Measurements from ENCODE around the gene SRI. TPM values are rescaled to one million over a fixed set of nuclear protein-coding genes. Genes with fewer than 3 reads are reported as not detected.

Gene SRI
- total RNA-seq, 1 experiment from 2014 or later, result 94.8 TPM

- DNase-seq (ENCODE audit: low read depth), result peak; percentile 15
Observed at GRCh38 chr7:88224601-88225275, 4.9 kb upstream of the SRI start.

DNA sequence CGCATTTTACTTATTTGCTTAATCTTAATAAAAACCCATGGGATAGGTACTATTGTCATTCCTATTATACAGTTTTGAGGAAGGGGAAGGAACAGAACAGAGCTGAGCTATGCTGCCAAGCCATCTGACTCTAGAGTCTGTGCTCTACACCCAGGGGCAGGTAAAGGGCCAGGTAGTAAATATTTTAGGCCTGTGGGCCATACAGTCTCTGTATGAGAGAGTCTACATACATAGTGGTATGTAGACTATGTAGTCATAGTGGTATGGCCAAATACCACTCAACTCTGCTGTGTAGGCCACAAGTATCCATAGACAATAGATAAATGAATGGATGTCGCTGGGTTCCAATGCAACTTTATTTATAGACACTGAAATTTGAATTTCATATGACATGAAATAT, 3.4 kb upstream of the SRI start:
- no peak for DNase-seq (ENCODE audit: low read depth)

GRCh38 chr7:88218836-88219605, 817 bp downstream of the SRI start:
- peak; percentile 57 for DNase-seq (ENCODE audit: low read depth)

DNA sequence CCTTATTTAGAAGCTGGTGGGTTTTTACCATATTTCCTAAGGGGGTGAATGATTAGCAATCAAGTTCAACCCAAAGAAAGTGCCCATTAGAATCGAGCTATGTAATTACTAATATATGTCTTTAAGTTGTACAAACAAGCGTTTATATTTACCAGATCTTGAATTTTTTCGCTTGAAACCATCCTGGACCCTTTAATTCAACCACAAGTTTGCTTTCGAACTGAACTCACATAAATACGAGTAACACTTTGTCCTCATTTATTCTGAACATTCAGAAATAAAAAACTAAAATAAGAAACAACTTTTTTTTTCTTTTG, 1.5 kb downstream of the SRI start:
- DNase-seq (ENCODE audit: low read depth), result no peak

DNA sequence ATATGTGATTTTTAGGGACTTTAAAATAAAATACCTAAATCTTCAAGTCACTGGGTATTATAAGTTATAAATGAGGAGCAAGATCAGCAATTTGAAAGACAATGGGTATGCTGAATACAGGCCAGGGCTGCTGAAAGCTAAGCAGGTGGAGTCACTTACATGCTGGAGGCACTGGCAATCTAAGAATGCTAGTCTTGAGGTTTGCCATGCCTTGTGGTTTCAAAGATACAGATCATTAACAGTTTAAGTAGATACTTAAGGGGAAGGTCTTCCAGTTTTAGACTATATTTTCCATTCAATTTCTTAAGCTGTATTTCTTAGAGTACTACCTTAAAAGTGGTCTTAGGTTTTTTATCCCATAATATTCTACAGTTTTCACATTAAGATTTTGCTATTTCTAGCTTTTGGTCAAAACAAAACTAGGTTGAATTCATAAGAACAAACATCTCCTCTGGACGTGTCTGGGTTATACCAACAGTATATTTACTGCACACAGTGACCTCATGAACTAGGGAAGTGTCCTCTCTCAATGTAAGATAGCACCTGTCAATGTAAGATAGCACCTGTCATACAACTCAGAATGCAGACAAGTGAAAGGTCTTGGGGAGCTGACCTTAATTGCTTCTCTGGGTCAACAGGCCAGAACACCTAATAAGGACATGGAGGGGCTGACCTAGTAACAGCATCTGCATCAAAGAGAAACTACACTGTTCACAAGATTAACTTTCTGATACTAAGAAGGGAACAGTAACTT, 2.0 kb downstream of the SRI start:
- no peak for DNase-seq (ENCODE audit: low read depth)

GRCh38 chr7:88216276-88216675, 3.6 kb downstream of the SRI start:
- DNase-seq (ENCODE audit: low read depth), result no peak

DNA sequence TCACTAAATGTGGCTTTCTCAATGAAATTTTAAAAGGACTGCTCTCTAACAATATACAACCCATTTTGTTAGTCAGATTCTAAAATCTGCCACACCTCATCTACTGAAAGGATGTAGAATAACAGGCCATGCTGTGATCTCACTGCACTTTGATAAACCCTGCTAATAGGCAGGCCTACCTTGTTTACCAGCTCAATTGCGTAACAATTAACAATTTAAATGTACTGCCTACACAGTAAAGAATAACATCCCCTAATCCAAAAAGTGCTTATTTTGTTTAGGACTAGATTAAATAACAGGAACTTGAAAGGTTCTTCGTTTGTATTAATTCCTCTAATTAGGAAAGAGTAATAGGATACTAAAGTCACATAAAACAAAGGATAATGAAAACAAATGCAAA, 4.5 kb downstream of the SRI start:
- no peak for DNase-seq (ENCODE audit: low read depth)

GRCh38 chr7:88214456-88214855, 5.4 kb downstream of the SRI start:
- no peak for DNase-seq (ENCODE audit: low read depth)

GRCh38 chr7:88212918-88213317, 6.9 kb downstream of the SRI start:
- DNase-seq (ENCODE audit: low read depth), result no peak

DNA sequence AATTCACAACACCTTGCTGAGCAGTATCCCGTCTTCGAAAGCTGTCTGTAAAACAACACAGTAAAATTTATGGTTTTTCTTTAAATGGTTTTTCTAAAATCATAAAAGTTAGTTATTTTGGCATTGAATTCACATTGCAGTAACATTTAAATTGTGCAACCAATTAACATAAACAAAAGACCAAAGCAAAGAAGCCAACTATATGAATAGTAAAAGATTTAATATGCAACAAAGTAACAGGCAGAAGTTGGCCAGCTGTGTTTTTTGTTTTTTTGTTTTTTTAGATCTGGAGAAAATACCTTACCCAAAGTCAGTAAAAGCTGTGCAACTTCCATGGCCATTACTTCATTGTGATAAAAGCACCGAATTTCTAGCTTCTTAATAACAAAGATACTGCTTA, 11.3 kb downstream of the SRI start:
- no peak for DNase-seq (ENCODE audit: low read depth)

DNA sequence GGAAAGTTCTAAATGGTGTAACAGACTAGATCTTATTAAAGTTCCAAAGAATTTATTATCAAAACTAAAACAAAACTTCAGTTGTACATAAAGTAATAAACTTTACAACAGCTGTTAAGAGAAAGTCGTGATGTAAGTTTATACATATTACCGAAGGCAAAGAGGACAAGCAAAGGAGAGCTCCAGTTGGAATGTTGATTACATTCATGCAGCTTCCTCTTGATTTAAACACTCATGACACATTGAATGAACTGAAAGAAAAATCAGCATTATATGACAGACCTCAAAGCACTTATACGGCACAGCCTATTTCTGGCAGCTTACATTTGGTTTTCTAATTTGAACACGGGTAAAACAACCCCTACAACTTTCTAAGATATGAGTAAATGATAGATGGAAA, 13.6 kb downstream of the SRI start:
- DNase-seq (ENCODE audit: low read depth), result no peak

DNA sequence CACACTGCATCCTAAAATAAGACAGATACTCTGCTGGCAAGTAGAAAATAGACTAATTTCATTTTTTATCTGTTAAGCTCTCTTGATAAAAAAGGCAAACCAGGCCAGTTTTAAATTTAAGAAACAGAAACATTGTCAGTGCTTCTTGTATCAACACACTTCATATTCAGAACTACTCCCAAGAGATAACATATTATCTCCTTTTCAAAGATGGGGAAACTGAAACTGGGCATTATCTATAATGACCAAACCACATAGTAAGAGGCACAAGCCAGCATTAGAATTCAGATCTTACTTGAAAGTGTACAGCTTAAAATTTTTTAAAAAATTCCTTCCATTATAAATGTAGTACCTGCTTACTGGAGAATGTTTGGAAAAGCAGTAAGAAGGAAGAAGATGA, 14.7 kb downstream of the SRI start:
- DNase-seq (ENCODE audit: low read depth), result no peak

- no peak for DNase-seq (ENCODE audit: low read depth)
Observed at GRCh38 chr7:88204525-88205110, 15.2 kb downstream of the SRI start.

DNA sequence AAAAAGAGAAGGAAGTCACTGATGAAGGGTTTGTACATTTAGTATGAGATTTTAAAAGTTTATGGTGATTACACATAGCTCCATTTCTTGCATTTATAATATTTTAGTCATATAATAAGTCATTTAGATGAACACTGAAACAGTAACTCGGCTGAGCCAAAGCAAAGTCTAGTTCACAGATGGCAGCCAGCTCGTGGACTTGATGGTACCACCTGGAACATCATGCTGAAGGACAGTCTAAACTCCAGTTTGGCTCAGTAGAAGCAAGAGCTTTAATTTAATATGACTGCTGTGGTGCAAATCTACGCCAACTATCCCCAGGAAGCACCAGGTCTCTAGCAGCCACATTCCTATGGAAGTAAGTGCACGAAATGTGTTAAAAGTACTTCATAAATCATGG, 16.4 kb downstream of the SRI start:
- DNase-seq (ENCODE audit: low read depth), result no peak

DNA sequence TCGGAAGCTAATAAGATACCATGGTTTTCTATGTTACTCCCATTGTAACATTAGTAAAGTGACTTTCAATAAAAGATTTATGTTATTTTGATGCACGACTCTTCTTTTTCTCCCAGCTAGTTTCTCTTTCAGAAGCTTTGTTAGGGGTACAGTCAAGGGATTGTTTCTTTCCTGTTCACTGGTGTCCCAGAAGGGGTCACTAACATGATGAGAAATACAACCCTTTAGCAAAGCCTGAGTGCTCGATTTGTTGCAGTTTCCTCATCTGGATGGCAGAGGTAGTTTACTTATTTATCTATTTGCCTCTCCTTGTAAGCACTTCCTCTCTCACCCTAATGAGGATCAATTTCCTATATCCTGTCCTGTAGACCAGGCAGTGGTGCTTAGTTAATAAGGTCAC, 17.0 kb downstream of the SRI start:
- DNase-seq (ENCODE audit: low read depth), result no peak

GRCh38 chr7:88202278-88202677, 17.6 kb downstream of the SRI start:
- no peak for DNase-seq (ENCODE audit: low read depth)

DNA sequence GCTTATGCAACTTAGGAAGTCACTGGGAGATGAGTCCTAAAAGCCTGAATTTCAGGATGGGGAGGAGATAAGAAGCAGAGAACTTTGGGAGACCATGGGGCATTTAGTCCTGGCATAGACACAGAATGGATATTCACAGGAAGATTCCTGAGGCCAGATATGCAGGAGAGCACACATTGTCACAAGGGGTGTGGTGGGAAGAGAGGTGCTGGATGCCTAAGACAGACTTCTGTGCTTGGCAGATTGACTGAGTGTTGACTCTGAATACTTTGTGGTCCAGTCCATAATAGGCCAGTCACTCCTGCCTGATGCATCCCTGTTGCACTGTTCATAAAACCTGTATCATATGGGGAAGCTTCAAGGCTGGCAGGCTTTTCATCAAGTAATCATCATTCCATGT, 18.5 kb downstream of the SRI start:
- no peak for DNase-seq (ENCODE audit: low read depth)

DNA sequence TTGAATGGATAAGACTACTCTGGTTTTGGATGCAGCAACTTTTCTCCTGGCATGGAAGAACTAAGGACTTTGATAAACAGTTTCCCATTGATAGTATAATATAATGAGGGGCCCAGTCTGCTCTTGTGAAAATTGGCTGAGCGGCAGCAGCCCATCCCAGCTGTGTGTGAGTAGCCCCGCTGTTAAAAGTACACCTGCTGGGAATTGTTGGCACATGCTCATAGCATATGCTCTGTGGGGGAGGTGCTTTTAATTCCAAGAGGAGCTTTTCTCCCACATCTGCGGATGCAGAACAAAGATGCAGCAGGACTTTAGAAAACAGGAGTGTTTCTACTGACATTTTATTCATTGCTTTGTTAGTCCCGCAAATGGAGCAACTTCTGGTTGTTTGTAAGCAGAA, 19.0 kb downstream of the SRI start:
- DNase-seq (ENCODE audit: low read depth), result no peak

DNA sequence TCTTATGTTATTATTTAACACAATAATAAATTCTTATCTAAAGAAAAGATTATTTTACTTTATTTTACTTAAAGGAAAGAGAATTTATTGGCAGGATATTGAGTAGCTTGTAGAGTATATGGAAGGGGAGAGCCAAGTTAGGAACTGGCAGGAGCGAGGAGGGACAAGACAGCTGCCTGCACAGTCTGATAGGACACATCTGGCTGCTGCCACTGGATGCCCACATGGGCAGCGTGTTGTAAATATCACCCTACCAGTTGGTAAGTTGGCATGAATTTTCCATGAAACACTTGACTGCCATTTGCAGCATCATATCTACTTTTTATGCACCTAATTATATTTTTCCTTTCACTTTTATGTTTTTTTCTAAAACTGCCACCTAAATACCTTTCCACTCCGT, 19.6 kb downstream of the SRI start:
- DNase-seq (ENCODE audit: low read depth), result no peak

DNA sequence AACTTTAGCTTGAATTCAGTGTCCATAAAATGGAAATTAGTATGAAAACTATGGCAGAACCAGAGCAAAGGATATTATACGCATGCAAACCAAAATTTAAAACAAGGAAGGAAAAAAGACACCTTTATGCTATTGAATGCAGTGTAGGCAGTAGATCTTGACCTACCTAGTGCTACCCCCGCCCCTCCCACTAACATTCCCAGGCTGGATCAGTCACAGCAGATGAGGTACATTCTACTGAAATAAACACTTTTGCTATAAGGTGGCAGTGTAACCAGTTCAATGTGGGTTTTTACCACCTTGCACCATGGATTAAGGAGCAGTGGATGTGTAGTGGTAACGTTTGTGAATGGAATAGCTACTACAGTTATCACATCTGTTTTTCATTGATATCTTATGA, 27.9 kb downstream of the SRI start:
- no peak for DNase-seq (ENCODE audit: low read depth)

GRCh38 chr7:88185650-88186049, 34.2 kb downstream of the SRI start:
- DNase-seq (ENCODE audit: low read depth), result no peak

- DNase-seq (ENCODE audit: low read depth), result peak; percentile 74
Observed at GRCh38 chr7:88184848-88185304, 35.0 kb downstream of the SRI start.

GRCh38 chr7:88183051-88183450, 36.8 kb downstream of the SRI start:
- no peak for DNase-seq (ENCODE audit: low read depth)

All from Daoy (cell line).